ENCODE results near the gene ERG. TPM values are rescaled to one million over a fixed set of nuclear protein-coding genes. Genes with fewer than 3 reads are reported as not detected.

Gene ERG
- total RNA-seq, 1 experiment from 2014 or later = not detected

DNA sequence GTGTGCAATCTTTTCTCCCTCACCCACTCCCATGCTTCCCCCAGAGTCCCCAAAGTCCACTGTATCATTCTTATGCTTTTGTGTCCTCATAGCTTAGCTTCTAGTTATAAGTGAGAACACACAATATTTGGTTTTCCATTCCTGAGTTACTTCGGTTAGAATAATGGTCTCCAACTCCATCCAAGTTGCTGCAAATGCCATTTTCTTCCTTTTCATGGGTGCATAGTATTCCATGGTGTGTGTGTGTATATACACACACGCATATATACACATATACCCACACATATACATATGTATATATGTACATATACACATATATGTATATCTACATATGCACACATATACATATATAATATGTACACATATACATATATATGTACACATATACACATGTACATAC is 69.3 kb downstream of the ERG start:
- Mint-ChIP-seq H3K4me1 (ENCODE audit: low read depth, unreplicated experiment) (no peaks in the 10 kb centered on the region), H3K36me3 (ENCODE audit: insufficient read depth, unreplicated experiment) (no peaks in the 10 kb centered on the region), H3K27ac (ENCODE audit: unreplicated experiment) (no peak overlapping the region), H3K4me3 (ENCODE audit: low read depth, unreplicated experiment) (no peak overlapping the region), H3K9me3 (ENCODE audit: low read depth, unreplicated experiment) (no peaks in the 10 kb centered on the region), H3K27me3 (ENCODE audit: unreplicated experiment) (peaks cover 61% of the 10 kb centered on the region)
- TF ChIP-seq, protein P1, sequence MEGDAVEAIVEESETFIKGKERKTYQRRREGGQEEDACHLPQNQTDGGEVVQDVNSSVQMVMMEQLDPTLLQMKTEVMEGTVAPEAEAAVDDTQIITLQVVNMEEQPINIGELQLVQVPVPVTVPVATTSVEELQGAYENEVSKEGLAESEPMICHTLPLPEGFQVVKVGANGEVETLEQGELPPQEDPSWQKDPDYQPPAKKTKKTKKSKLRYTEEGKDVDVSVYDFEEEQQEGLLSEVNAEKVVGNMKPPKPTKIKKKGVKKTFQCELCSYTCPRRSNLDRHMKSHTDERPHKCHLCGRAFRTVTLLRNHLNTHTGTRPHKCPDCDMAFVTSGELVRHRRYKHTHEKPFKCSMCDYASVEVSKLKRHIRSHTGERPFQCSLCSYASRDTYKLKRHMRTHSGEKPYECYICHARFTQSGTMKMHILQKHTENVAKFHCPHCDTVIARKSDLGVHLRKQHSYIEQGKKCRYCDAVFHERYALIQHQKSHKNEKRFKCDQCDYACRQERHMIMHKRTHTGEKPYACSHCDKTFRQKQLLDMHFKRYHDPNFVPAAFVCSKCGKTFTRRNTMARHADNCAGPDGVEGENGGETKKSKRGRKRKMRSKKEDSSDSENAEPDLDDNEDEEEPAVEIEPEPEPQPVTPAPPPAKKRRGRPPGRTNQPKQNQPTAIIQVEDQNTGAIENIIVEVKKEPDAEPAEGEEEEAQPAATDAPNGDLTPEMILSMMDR (IDR thresholded peaks at IDR 0.05; ENCODE audit: unreplicated experiment) = no peak
- no TSS peak for BruUV-seq (replicated peaks)
- no peak for DNase-seq
- CTCF ChIA-PET = no interaction called here
- intact Hi-C loops (cut with micrococcal nuclease; ENCODE audit: unreplicated experiment) = no loop called here

DNA sequence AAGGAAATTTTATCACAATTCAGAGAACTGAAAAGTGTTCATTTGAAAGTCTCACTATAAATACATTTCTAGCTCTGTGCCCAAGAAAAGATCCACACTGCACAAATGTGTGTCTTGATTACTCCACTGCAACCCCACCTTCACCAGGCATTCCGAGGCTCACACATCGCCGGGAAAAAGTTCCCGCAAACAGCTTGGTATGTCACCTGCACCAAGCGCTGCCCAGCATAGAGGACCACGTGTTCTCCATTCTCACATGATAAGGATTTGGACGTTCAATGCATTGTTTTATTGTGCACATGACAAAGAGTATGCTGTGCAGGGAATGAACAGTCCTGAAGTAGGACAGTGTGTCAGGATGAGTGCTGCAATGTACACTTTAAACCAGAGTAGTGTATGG is 70.1 kb downstream of the ERG start:
- H3K4me3 Mint-ChIP-seq (ENCODE audit: low read depth, unreplicated experiment) = no peak overlapping the region
- TF ChIP-seq, protein P1 (IDR thresholded peaks at IDR 0.05; ENCODE audit: unreplicated experiment) = no peak
- no peaks in the 10 kb centered on the region for H3K4me1 Mint-ChIP-seq (ENCODE audit: low read depth, unreplicated experiment)
- peaks cover 61% of the 10 kb centered on the region for H3K27me3 Mint-ChIP-seq (ENCODE audit: unreplicated experiment)
- no peak overlapping the region for H3K27ac Mint-ChIP-seq (ENCODE audit: unreplicated experiment)
- DNase-seq = no peak
- CTCF ChIA-PET = interaction anchor here (0.7 kb wide), 1 partner anchor 14 kb away, joined by 3 read pairs; no protein-coding TSS in a partner anchor
- H3K9me3 Mint-ChIP-seq (ENCODE audit: low read depth, unreplicated experiment) = no peaks in the 10 kb centered on the region
- no TSS peak for BruUV-seq (replicated peaks)
- intact Hi-C loops (cut with micrococcal nuclease; ENCODE audit: unreplicated experiment) = no loop called here
- no peaks in the 10 kb centered on the region for H3K36me3 Mint-ChIP-seq (ENCODE audit: insufficient read depth, unreplicated experiment)

DNA sequence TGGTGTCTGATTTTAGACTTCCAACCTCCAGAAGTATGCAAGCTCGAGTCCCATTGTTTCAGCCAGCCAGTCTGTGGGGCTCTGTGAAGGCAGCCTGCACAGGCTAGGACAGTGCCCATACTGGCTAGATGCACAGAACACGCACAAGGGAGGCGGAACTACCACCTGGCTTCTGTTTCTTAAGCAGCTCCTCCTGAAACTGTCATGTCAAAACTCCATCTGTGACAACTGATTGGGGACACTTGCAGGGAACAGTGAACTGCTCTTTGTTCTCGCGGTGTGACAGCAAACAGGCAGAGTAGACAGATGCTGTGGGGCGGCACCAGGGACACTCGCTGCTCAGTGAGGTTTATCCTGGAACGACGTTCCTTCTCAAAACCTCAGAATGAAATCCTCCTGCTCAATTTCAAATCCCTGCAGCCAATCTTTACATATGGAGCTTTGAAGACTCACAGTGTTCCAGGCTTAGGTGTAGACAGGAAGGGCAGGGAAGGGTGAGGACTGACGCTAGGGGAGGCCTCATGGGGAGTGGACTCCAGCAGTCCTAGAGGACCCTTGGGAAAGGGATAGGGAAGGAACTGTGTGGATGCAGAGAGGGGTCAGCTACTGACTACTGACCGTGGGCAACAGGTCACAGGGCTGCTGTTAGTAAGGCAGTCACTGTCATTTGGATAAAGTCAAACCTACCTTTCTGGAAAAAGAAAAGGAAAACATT is 73.8 kb downstream of the ERG start:
- Mint-ChIP-seq H3K4me1 (ENCODE audit: low read depth, unreplicated experiment) (no peaks in the 10 kb centered on the region), H3K27me3 (ENCODE audit: unreplicated experiment) (peaks cover 84% of the 10 kb centered on the region), H3K27ac (ENCODE audit: unreplicated experiment) (no peak overlapping the region), H3K36me3 (ENCODE audit: insufficient read depth, unreplicated experiment) (no peaks in the 10 kb centered on the region), H3K4me3 (ENCODE audit: low read depth, unreplicated experiment) (no peak overlapping the region), H3K9me3 (ENCODE audit: low read depth, unreplicated experiment) (no peaks in the 10 kb centered on the region)
- TF ChIP-seq, protein P1 (IDR thresholded peaks at IDR 0.05; ENCODE audit: unreplicated experiment) = no peak
- intact Hi-C loops (cut with micrococcal nuclease; ENCODE audit: unreplicated experiment) = no loop called here
- no peak for DNase-seq
- CTCF ChIA-PET = no interaction called here
- BruUV-seq (replicated peaks) = no TSS peak

DNA sequence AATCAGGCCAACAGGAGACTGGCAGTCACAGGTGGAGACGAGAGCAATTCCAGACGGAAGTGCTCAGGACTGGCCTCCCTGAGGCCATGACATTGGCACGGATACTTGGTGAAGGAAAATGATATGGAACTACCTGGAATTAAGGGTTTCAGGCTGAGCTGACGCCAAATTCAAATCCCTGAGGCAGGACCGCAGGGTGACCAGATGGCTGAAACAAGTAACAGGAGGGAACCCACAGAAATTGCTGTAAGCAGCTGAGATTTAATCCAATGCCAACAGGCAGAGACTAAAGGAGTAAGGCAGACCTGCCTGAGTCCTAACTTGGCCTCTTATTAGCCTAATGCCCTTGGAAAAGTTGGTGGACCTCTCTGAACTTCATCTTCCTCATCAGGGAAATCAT is 76.2 kb downstream of the ERG start:
- CTCF ChIA-PET = no interaction called here
- Mint-ChIP-seq H3K9me3 (ENCODE audit: low read depth, unreplicated experiment) (no peaks in the 10 kb centered on the region), H3K4me1 (ENCODE audit: low read depth, unreplicated experiment) (no peaks in the 10 kb centered on the region), H3K36me3 (ENCODE audit: insufficient read depth, unreplicated experiment) (no peaks in the 10 kb centered on the region), H3K27ac (ENCODE audit: unreplicated experiment) (no peak overlapping the region), H3K27me3 (ENCODE audit: unreplicated experiment) (peaks cover 80% of the 10 kb centered on the region), H3K4me3 (ENCODE audit: low read depth, unreplicated experiment) (no peak overlapping the region)
- TF ChIP-seq, protein P1 (IDR thresholded peaks at IDR 0.05; ENCODE audit: unreplicated experiment) = no peak
- BruUV-seq (replicated peaks) = no TSS peak
- DNase-seq = no peak
- intact Hi-C loops (cut with micrococcal nuclease; ENCODE audit: unreplicated experiment) = no loop called here

All from Calu3 (cell line).